GM21529 (cell line): ENCODE results near the gene TMEM9B.
A peak's percentile ranks its signal among the peaks of the same experiment; 100 is the strongest.

ENCODE experiments used
- ATAC-seq: cut with Tn5 transposase; IDR thresholded peaks from one replicate; pipeline ENCODE4 v1.9.1; 2021; ENCODE audit not compliant: unreplicated experiment

Gene TMEM9B

GRCh38 chr11:8930456-8931175 is 33.6 kb downstream of the TMEM9B start:
- ATAC-seq = no peak

- no peak for ATAC-seq
Observed at GRCh38 chr11:8928981-8929615, 35.1 kb downstream of the TMEM9B start.

GRCh38 chr11:8928205-8928604 is 36.0 kb downstream of the TMEM9B start:
- ATAC-seq = no peak

- ATAC-seq = no peak
Observed at GRCh38 chr11:8927233-8927632, 37.0 kb downstream of the TMEM9B start.

GRCh38 chr11:8926236-8926635 is 38.0 kb downstream of the TMEM9B start:
- ATAC-seq = no peak

- no peak for ATAC-seq
Observed at GRCh38 chr11:8925711-8926110, 38.5 kb downstream of the TMEM9B start.

GRCh38 chr11:8922691-8923090 is 41.6 kb downstream of the TMEM9B start:
- ATAC-seq = no peak

GRCh38 chr11:8917157-8917825 is 47.0 kb downstream of the TMEM9B start:
- ATAC-seq = no peak

- ATAC-seq = no peak
Observed at GRCh38 chr11:8914661-8915018, 49.6 kb downstream of the TMEM9B start.

- ATAC-seq = no peak
Observed at GRCh38 chr11:8913961-8914660, 50.1 kb downstream of the TMEM9B start.

GRCh38 chr11:8911029-8911823 is 53.0 kb downstream of the TMEM9B start, which contains the start of gene AKIP1:
Gene AKIP1 (plus strand): TSS chr11:8911189. CDS start chr11:8911450, 261 bp downstream.
- peak; percentile 80 for ATAC-seq

- ATAC-seq = peak; percentile 19
Observed at GRCh38 chr11:8910649-8911026, 53.6 kb downstream of the TMEM9B start.

- no peak for ATAC-seq
Observed at GRCh38 chr11:8908099-8908498, 56.1 kb downstream of the TMEM9B start.

GRCh38 chr11:8907116-8907515 is 57.1 kb downstream of the TMEM9B start:
- ATAC-seq = no peak

GRCh38 chr11:8905528-8906165 is 58.6 kb downstream of the TMEM9B start:
- ATAC-seq = no peak

GRCh38 chr11:8899119-8899753 is 65.0 kb downstream of the TMEM9B start:
- no peak for ATAC-seq
